PFSK-1 (cell line): ENCODE measurements around the gene CALY.

Source experiments
- FOXP2 ChIP-seq: optimal IDR thresholded peaks from 2 replicates; pipeline ENCODE3; 2011; ENCODE audit warnings: borderline replicate concordance, control low read depth, inconsistent platforms; ENCODE audit not compliant: insufficient read depth; ENCODE audit errors: extremely low read length, extremely low read depth
- POLR2AphosphoS5 ChIP-seq: IDR thresholded peaks from 2 replicates; pipeline ENCODE4 v1.6.1; 2012; ENCODE audit warnings: low read depth, mild to moderate bottlenecking, control low read depth, low read length, moderate library complexity
- SIN3A ChIP-seq: IDR thresholded peaks from 2 replicates; pipeline ENCODE4 v1.6.1; 2012; ENCODE audit warnings: mild to moderate bottlenecking, low read length, moderate library complexity, borderline replicate concordance; ENCODE audit not compliant: insufficient read depth
- TAF1 ChIP-seq: IDR thresholded peaks from 2 replicates; pipeline ENCODE4 v1.6.1; 2012; ENCODE audit warnings: low read length, control low read depth, borderline replicate concordance; ENCODE audit not compliant: insufficient read depth
- TF ChIP-seq, protein P1 (sequence below), 2 experiments: IDR thresholded peaks; 2 replicates each; pipeline versions ENCODE4 v1.6.1 to v1.8.0; 2011 to 2012; ENCODE audit warnings: low read depth in 2 of 2, low read length in 2 of 2, control low read depth in 1 of 2, inconsistent platforms in 1 of 2, mild to moderate bottlenecking in 1 of 2, moderate library complexity in 1 of 2; ENCODE audit not compliant: insufficient read depth in 1 of 2

The CALY gene

GRCh38 chr10:133357285-133358161 lies 20.8 kb upstream of the CALY start, which contains the start of gene FUOM:
FUOM (minus strand) TSS chr10:133358019; CDS start chr10:133358007, 12 bp downstream.
- TF ChIP-seq POLR2AphosphoS5 (no peak), TAF1 (no peak), SIN3A (no peak), FOXP2 (no peak)
- TF ChIP-seq, protein P1, sequence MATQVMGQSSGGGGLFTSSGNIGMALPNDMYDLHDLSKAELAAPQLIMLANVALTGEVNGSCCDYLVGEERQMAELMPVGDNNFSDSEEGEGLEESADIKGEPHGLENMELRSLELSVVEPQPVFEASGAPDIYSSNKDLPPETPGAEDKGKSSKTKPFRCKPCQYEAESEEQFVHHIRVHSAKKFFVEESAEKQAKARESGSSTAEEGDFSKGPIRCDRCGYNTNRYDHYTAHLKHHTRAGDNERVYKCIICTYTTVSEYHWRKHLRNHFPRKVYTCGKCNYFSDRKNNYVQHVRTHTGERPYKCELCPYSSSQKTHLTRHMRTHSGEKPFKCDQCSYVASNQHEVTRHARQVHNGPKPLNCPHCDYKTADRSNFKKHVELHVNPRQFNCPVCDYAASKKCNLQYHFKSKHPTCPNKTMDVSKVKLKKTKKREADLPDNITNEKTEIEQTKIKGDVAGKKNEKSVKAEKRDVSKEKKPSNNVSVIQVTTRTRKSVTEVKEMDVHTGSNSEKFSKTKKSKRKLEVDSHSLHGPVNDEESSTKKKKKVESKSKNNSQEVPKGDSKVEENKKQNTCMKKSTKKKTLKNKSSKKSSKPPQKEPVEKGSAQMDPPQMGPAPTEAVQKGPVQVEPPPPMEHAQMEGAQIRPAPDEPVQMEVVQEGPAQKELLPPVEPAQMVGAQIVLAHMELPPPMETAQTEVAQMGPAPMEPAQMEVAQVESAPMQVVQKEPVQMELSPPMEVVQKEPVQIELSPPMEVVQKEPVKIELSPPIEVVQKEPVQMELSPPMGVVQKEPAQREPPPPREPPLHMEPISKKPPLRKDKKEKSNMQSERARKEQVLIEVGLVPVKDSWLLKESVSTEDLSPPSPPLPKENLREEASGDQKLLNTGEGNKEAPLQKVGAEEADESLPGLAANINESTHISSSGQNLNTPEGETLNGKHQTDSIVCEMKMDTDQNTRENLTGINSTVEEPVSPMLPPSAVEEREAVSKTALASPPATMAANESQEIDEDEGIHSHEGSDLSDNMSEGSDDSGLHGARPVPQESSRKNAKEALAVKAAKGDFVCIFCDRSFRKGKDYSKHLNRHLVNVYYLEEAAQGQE (IDR thresholded peaks at IDR 0.05; ENCODE audit: insufficient read depth in 1 of 2, low read depth in 2 of 2, low read length in 2 of 2), result no peak

GRCh38 chr10:133356549-133357284 lies 20.0 kb upstream of the CALY start:
- no peak for TF ChIP-seq POLR2AphosphoS5
- no peak for TF ChIP-seq FOXP2
- no peak for TF ChIP-seq SIN3A
- no peak for TF ChIP-seq TAF1
- TF ChIP-seq, protein P1 (IDR thresholded peaks at IDR 0.05; ENCODE audit: insufficient read depth in 1 of 2, low read depth in 2 of 2, low read length in 2 of 2), result no peak

DNA sequence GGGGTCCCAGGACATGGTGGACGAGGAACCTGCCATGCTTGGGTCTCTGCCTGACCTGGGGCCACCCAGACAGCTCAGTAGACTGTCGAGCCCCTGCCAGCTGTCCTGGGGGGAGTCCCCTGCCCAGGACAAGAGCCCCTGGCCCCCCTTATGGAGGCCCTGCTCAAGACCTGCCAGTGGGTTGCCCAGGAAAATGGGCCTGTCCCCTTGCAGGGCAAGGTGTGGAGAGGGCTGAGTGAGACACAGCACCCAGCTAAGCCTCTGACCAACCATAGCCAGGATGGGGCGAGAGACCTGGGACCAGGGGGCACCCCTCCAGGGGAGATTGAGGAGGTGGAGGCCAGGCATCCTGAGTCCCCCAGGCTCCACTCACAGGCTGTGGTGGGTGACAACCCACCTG lies 19.3 kb upstream of the CALY start:
- TF ChIP-seq FOXP2, result no peak

DNA sequence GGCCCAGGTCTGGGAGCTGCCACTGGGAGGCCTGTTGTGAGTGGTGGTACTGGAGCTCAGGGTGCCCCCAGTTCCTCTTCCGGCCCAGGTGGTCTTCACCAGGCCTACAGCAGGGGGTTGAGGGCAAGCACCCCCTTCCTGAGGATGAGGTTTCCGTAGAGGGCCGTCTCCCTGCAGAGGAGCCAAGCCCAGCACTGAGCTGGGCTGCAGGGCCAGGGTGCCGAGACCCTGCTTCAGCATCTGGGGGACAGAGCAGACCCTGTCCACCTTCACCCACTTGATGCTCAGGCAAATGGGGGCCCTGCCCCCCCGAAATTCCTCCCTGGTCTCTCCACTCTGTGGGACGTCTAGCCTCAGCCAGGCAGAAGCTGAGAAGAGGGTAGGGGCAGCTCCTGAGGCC lies 18.6 kb upstream of the CALY start:
- TF ChIP-seq TAF1 (no peak), FOXP2 (no peak), POLR2AphosphoS5 (no peak), SIN3A (no peak)
- TF ChIP-seq, protein P1 (IDR thresholded peaks at IDR 0.05; ENCODE audit: insufficient read depth in 1 of 2, low read depth in 2 of 2, low read length in 2 of 2), result no peak

DNA sequence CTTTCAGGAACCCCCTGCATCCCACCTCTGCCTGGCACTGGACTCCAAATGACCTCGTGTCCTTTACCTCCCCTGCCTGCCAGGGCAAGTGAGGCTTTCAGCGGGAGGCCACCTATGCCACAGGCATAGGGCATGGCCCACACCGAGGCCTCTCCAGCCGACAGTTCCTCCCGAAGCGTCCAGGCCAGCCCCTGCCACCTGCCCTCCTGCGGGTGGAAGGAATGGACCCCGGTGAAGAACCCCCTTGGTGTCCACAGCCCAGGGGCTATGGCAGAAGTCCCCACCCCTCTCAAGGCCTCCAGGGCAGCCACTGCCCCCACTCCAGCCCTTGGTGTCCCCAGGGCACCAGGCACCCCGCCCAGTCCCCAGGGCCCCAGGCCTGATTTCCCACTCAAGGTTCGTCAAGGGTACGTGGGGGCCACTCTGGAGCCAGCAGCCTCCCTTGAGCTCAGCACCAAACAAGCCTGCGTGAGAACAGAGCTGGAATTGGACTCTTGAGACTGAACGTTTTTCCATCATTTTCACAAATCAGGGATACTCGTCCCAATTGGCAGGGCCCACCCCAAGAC lies 18.1 kb upstream of the CALY start:
- TF ChIP-seq, protein P1 (IDR thresholded peaks at IDR 0.05; ENCODE audit: insufficient read depth in 1 of 2, low read depth in 2 of 2, low read length in 2 of 2), result no peak
- TF ChIP-seq POLR2AphosphoS5 (no peak), SIN3A (no peak), TAF1 (no peak), FOXP2 (no peak)
